Eye (tissue), 1 donor: ENCODE results near the gene PRR15L.
A peak's percentile ranks its signal among the peaks of the same experiment; 100 is the strongest.
"Not testable (repeated sequence)": the region's sequence is repeated elsewhere in the genome, so short reads cannot be mapped to it uniquely, and the experiment has no call there.

Source experiments
- DNase-seq: peaks from one replicate; pipeline ENCODE4 v3.0.0-alpha.2; 2015

Gene PRR15L

GRCh38 chr17:47956791-47957590, 692 bp downstream of the PRR15L start:
- DNase-seq: no peak

DNA sequence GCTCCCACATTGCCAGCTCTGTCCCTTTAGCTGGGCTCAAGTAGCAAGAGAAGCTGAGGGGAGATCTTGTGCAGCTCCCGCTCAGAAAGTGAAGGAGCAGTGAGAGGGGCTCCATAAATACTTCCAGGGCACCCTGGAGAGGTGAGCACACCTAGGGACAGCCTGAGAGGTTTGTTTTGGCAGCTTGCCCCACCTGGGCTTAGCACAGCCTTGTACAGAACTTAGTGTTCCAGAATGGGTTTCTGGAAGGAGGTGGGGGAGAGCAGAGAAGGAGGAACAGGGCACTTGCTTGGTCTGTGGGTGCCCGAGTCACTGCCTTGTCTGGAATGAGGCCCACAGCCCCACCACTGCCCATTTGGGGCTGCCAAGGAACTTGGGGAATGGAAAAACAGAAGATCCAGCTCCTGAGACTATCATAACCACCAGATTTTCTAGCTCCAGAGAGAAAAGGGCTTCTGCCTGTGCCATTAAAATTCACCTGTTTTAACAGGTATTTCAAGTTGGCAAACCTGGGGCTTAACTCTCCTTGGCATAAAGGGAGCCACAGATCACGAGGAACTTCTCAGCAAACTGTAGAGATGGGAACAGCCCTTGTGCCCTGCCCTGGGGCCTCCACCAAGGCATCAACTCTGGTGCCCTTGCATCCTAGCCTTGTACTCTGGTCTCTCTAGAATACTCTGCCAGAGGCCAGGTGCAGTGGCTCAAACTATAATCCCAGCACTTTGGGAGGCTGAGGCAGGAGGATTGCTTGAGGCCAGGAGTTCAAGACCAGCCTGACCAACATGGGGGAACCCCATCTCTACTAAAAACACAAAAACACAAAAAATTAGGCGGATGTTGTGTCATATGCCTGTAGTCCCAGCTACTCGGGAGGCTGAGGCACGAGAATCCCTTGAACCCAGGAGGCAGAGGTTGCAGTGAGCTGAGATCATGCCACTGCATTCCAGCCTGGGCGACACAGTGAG, 1.9 kb downstream of the PRR15L start:
- DNase-seq: no peak

GRCh38 chr17:47953909-47954308, 3.8 kb downstream of the PRR15L start:
- no peak for DNase-seq

GRCh38 chr17:47952171-47953021, 5.3 kb downstream of the PRR15L start:
- no peak for DNase-seq

GRCh38 chr17:47950448-47950847, 7.2 kb downstream of the PRR15L start:
- no peak for DNase-seq

- DNase-seq: no peak
Observed at GRCh38 chr17:47949946-47950345, 7.7 kb downstream of the PRR15L start.

GRCh38 chr17:47949197-47949759, 8.4 kb downstream of the PRR15L start:
- DNase-seq: peak; percentile 89

DNA sequence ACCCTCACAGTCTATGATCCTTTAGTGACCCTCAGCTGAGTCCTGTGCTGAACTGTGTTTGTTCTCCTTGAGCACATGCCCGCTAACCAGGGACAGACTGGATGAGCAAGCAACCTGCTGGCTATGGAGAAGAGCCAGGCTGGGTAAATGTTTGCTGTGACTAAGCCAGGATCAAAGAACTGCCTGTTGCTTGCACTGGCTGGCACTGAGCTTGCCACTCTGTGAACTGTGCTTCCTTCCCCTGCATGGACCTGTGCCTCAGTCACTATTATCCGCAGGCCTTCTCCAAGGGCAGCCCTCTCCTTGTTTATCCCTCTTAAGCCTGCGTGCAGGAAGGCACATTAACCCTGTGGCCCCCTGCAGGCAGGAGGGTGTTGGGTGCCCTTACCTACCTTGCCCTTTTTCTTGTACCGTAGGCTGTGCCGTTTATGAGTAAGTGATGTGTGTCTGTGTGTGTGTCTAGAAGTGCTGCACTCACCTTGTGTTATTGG, 8.9 kb downstream of the PRR15L start:
- DNase-seq: no peak

DNA sequence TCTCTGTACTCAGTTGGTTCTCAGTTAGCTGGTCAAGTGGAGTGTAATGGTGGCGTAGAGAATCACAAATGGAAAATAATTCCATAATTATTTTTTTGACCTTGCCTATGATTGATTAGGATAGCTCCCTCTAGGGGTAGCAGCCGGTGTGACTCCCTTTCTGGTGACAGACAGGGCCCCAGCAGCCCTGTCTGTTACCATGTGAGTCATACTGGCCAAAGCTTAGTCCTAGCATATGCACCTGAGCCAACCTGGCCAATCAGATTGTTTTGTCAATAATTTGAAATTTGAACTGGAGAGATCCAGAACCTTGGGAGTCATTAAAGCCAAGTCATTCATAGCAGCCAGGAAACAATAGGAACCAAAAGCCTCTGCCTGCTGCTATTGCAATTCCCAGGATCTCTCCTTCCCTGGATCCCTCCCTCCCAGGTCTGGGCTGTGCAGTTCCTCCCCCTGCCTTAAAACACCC, 10.7 kb downstream of the PRR15L start:
- DNase-seq: peak; percentile 79

DNA sequence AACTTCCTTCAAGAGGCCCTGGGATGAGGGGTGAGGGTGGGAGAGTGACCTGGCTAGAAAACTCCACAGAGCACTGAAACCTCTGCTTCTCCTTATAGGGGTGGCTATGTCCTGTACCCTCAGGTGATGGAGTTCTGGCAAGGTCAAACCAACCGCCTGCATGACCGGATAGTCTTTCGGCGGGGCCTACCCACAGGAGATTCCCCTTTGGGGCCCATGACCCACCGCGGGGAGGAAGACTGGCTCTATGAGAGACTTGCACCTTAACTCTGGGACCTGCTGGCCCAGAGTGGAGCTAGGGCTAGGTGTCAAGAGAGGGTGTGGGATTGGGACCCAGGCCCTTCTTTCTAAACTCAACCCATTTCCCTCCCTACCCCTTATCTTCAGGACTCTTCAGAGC, 11.2 kb downstream of the PRR15L start:
- no peak for DNase-seq

- no peak for DNase-seq
Observed at GRCh38 chr17:47945529-47946508, 11.9 kb downstream of the PRR15L start.

GRCh38 chr17:47945080-47945479, 12.6 kb downstream of the PRR15L start:
- no peak for DNase-seq

DNA sequence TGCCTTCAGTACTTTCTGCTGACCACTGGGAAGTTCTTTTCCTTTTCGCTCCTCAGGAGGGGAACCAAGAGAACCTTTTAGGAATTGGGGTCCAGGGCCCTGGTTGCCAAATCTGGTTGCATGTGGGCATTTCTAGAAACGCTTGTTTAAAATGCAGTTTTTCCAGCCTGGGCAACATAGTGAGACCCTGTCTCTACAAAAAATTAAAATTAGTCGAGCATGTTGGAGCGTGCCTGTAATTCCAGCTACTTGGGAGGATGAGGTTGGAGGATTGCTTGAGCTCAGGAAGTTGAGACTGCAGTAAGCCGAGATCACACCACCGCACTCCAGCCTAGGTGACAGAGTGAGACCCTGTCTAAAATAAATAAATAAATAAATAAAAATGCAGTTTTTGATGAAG, 15.1 kb downstream of the PRR15L start:
- no peak for DNase-seq

DNA sequence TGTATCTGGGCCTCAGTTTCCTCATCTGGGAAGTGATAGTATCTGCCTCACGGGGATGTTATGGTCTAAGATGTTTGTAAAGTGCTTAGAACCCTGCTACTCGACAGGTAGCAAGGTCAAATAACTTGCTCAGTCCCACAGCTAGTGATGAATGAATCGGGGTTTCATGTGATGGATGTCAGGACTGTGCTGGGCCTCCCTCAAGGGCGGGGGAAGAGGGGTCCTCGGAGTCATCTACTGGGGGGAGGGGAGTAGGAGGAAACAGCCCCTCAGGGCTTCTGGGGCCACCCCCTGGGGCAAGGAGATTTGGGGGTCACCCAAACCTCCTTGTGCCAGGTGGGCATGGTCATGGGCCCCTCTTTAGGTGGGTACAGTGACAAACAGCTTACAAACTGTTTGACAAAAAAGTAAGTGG, 15.6 kb downstream of the PRR15L start:
- DNase-seq: no peak

GRCh38 chr17:47941246-47942095, 16.2 kb downstream of the PRR15L start, which contains the start of gene PNPO:
Gene PNPO, plus strand, starts transcription at chr17:47941571. Its CDS starts 105 bp downstream, at chr17:47941676.
- peak; percentile 98 for DNase-seq

DNA sequence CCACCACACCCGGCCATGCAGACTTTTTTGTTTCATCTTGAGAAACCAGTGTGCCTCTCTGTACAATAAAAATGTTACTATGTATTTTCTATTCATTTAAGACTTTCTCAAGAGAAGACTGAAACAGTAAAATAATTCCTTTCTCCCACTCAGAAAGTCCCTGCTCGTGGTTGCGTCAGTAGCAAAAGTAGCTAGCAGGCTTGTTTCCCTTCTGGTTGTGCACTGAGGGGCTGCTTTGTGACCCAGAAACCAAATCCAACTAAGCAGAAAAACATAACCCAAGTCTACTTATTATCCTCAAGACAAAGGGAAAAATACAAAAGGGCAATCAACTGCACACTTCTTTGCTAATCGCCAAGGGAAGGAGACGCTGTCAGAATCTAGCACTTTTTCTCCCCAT, 19.7 kb downstream of the PRR15L start:
- DNase-seq: peak; percentile 70

DNA sequence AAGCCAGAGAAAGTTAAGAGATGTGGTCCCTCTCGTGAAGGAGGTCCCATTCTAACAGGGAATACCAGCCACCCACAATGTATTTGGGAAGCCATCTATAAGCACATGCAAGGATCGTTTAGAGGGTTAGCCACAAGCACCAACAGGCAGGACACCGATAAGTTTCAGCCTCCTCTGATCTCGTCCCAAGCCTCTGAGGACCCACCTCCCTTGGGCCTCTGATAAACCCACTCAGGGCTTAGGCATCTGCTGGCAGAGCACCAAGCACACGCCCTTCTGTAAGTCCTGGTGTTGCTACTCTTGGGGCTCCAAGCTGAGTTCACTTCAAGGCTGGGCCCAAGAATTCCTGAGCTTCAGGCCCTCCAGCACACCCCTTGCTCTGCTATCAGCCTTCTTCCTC, 21.7 kb downstream of the PRR15L start:
- no peak for DNase-seq

DNA sequence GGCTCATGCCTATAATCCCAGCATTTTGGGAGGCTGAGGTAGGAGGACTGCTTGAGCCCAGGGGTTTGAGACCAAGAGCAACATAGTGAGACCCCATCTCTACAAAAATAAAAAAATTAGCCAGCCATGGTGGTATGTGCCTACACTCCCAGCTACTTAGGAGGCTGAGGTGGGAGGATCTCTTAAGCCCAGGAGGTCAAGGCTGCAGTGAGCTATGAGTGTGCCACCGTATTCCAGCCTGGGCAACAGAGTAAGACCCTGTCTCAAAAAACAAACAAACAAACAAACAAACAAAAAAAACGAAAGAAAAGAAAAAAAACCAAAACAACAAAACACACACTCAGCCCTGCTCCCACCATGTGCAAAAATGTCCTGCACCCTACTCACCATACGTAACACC, 22.2 kb downstream of the PRR15L start:
- DNase-seq: not testable (repeated sequence)

DNA sequence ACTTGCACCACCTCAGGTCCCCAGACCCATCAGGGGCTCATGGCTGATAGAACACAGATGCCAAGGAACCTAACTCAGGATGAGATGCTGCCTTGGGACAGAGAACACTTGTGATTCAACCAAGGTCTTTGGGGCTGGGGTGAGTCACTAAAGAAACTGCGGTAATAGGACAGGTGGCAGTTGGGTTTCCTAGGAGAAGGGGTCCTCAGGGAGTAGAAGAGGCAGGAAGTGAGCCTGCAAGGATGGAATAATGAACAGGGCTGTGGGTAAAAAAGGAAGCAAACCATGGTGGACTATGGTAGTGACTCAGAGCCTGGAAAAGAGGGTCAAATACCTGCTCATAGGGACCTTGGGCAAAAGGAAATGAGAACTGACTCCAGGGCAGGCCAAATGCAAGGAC, 22.8 kb downstream of the PRR15L start:
- no peak for DNase-seq

- DNase-seq: no peak
Observed at GRCh38 chr17:47931848-47932247, 25.8 kb downstream of the PRR15L start.
